ENCODE measurements around the gene UPK3A. TPM values are rescaled to one million over a fixed set of nuclear protein-coding genes. Genes with fewer than 3 reads are reported as not detected.

Gene UPK3A
- total RNA-seq, 2 experiments from 2014 or later, result not detected

GRCh38 chr22:45317551-45318167 lies 32.9 kb downstream of the UPK3A start:
- TF ChIP-seq CTCF (IDR thresholded peaks at IDR 0.05), result no peak
- peaks cover 9% of the 10 kb centered on the region for H3K36me3 ChIP-seq (ENCODE audit: insufficient read depth, low read length)
- intact Hi-C loops (cut with DNase I, micrococcal nuclease), result loop anchor here (1.0 to 10.0 kb wide), 6 partner anchors 7 to 737 kb away; no protein-coding TSS in a partner anchor
- H3K4me1 Mint-ChIP-seq (ENCODE audit: low read depth), result peaks cover 98% of the 10 kb centered on the region
- ATAC-seq (ENCODE audit: poor library complexity) (peak; percentile 37), DNase-seq (peak in 7 of 14 experiments; percentile 23 to 70 (median 50))
- H3K36me3 Mint-ChIP-seq (ENCODE audit: low read depth), result peaks cover 32% of the 10 kb centered on the region
- peak overlapping the region; percentile 50 for H3K4me3 ChIP-seq (ENCODE audit: low read length)
- H3K27ac Mint-ChIP-seq, result peak overlapping the region; percentile 95
- H3K27me3 Mint-ChIP-seq, result no peaks in the 10 kb centered on the region
- no peaks in the 10 kb centered on the region for H3K27me3 ChIP-seq (ENCODE audit: control insufficient read depth in 1 of 2, insufficient read depth in 2 of 2, low read length in 2 of 2)
- peak overlapping the region; percentile 84 for H3K4me3 Mint-ChIP-seq
- peaks cover 87% of the 10 kb centered on the region for H3K4me1 ChIP-seq (ENCODE audit: insufficient read depth, low read length)
- ChIA-PET POLR2A (interaction anchor here (0.7 to 3.3 kb wide), 5 partner anchors 8 to 24 kb away, joined by 3 to 24 read pairs (median 9); partner anchors contain the start of gene FAM118A), CTCF (interaction anchor here (1.0 kb wide), 2 partner anchors 9 to 23 kb away, joined by 3 read pairs; partner anchors contain the start of gene FAM118A)
- peak overlapping the region; percentile 98 to 99 for H3K27ac ChIP-seq (ENCODE audit: low read depth in 1 of 2, low read length in 2 of 2)
- H3K9me3 Mint-ChIP-seq, result no peaks in the 10 kb centered on the region
- no peaks in the 10 kb centered on the region for H3K9me3 ChIP-seq (ENCODE audit: control insufficient read depth in 1 of 2, insufficient read depth in 1 of 2, low read length in 2 of 2)

GRCh38 chr22:45318168-45318557 lies 33.4 kb downstream of the UPK3A start:
- H3K4me1 ChIP-seq (ENCODE audit: insufficient read depth, low read length), result peaks cover 87% of the 10 kb centered on the region

More at GRCh38 chr22:45318168-45318557, 33.4 kb downstream of the UPK3A start:
- Histone ChIP-seq H3K36me3 (ENCODE audit: insufficient read depth, low read length) (peaks cover 14% of the 10 kb centered on the region), H3K4me3 (ENCODE audit: low read length) (peak overlapping the region; percentile 50), H3K27me3 (ENCODE audit: control insufficient read depth in 1 of 2, insufficient read depth in 2 of 2, low read length in 2 of 2) (no peaks in the 10 kb centered on the region), H3K27ac (ENCODE audit: low read depth in 1 of 2, low read length in 2 of 2) (peak overlapping the region; percentile 98 to 99), H3K9me3 (ENCODE audit: control insufficient read depth in 1 of 2, insufficient read depth in 1 of 2, low read length in 2 of 2) (no peaks in the 10 kb centered on the region)
- peaks cover 32% of the 10 kb centered on the region for H3K36me3 Mint-ChIP-seq (ENCODE audit: low read depth)
- H3K27ac Mint-ChIP-seq, result peak overlapping the region; percentile 95
- DNase-seq, result peak; percentile 82 to 97 (median 87)
- intact Hi-C loops (cut with DNase I, micrococcal nuclease), result loop anchor here (1.0 to 10.0 kb wide), 6 partner anchors 8 to 737 kb away; no protein-coding TSS in a partner anchor
- no peak for TF ChIP-seq CTCF (IDR thresholded peaks at IDR 0.05)
- ChIA-PET CTCF (interaction anchor here (1.0 kb wide), 2 partner anchors 9 to 23 kb away, joined by 3 read pairs; partner anchors contain the start of gene FAM118A), POLR2A (interaction anchor here (0.7 to 3.3 kb wide), 5 partner anchors 9 to 23 kb away, joined by 3 to 24 read pairs (median 9); partner anchors contain the start of gene FAM118A)
- H3K4me1 Mint-ChIP-seq (ENCODE audit: low read depth), result peaks cover 95% of the 10 kb centered on the region
- H3K27me3 Mint-ChIP-seq, result no peaks in the 10 kb centered on the region
- ATAC-seq (ENCODE audit: poor library complexity), result peak; percentile 70
- H3K9me3 Mint-ChIP-seq, result no peaks in the 10 kb centered on the region
- peak overlapping the region; percentile 84 for H3K4me3 Mint-ChIP-seq

All from CD4-positive, alpha-beta T cell (primary cell).